ENCODE results near the gene PCOLCE2.
"Not testable (repeated sequence)": the region's sequence is repeated elsewhere in the genome, so short reads cannot be mapped to it uniquely, and the experiment has no call there.

PCOLCE2 gene

DNA sequence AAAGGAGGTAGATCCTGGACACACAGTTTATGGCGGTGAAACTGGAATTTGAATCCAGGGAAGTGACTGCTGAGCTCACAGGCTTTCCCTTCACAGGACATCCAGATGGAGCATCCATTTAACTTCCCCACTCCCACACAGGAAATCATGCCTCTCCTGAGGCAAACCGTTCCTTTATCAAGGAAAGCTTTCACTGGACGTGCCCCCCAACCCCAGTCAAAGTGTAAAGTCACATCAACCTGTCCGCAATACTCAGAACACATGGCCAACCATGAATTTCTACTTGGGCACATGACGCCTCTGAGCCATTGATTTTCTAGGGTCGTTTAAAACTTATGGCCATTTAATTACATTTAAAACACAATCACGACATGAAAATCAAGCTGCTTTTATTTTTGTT, 2.9 kb downstream of the PCOLCE2 start:
- Histone ChIP-seq H3K4me3 (ENCODE audit: low read length) (no peak overlapping the region), H4K20me1 (ENCODE audit: control insufficient read depth, insufficient read depth, low read depth, low read length) (no peaks in the 10 kb centered on the region), H3K9me2 (replicated peaks; ENCODE audit: control insufficient read depth, low read length) (no peaks in the 10 kb centered on the region), H3K36me3 (ENCODE audit: control insufficient read depth, low read length) (no peaks in the 10 kb centered on the region), H3K79me2 (ENCODE audit: control insufficient read depth, low read length) (no peaks in the 10 kb centered on the region), H3K9me3 (ENCODE audit: control insufficient read depth, insufficient read depth, low read length) (no peaks in the 10 kb centered on the region), H3F3A (ENCODE audit: control insufficient read depth, insufficient read depth) (no peaks in the 10 kb centered on the region), H3K4me1 (ENCODE audit: control insufficient read depth, low read length) (no peaks in the 10 kb centered on the region), H3K4me2 (ENCODE audit: low read length) (no peak overlapping the region), H3K27ac (ENCODE audit: low read depth, low read length) (no peak overlapping the region), H3K27me3 (ENCODE audit: control insufficient read depth, low read length) (no peaks in the 10 kb centered on the region)
- TF ChIP-seq CTCF (IDR thresholded peaks at IDR 0.05; ENCODE audit: low read depth, low read length, poor library complexity, severe bottlenecking) (no peak), EZH2phosphoT487 (IDR thresholded peaks at IDR 0.05; ENCODE audit: borderline replicate concordance, low read length) (no peak)

DNA sequence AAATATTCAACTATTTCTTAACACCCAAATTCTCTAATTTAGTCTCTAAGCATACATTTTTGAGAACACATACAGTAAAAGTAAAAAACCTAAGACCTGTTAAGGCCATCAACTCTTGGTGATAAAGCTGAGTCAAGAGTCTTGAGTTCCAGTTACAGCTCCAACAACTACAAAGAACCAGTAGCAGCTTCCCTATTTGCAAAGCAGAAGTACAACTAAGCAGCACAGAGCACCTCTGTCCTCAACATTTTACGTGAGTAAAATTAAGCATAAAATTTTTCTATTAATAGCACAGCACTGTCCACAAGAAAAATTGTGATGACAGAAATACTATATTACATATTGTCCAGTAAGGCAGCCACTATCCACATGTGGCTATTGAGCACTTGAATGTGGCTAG, 4.4 kb downstream of the PCOLCE2 start:
- H3K4me1 ChIP-seq (ENCODE audit: control insufficient read depth, low read length), result no peaks in the 10 kb centered on the region
- no peaks in the 10 kb centered on the region for H3K79me2 ChIP-seq (ENCODE audit: control insufficient read depth, low read length)
- no peaks in the 10 kb centered on the region for H3F3A ChIP-seq (ENCODE audit: control insufficient read depth, insufficient read depth)
- H3K9me2 ChIP-seq (replicated peaks; ENCODE audit: control insufficient read depth, low read length), result no peaks in the 10 kb centered on the region
- no peaks in the 10 kb centered on the region for H4K20me1 ChIP-seq (ENCODE audit: control insufficient read depth, insufficient read depth, low read depth, low read length)
- no peak overlapping the region for H3K27ac ChIP-seq (ENCODE audit: low read depth, low read length)
- no peak overlapping the region for H3K4me3 ChIP-seq (ENCODE audit: low read length)
- no peak for TF ChIP-seq EZH2phosphoT487 (IDR thresholded peaks at IDR 0.05; ENCODE audit: borderline replicate concordance, low read length)
- no peak for TF ChIP-seq CTCF (IDR thresholded peaks at IDR 0.05; ENCODE audit: low read depth, low read length, poor library complexity, severe bottlenecking)
- no peaks in the 10 kb centered on the region for H3K27me3 ChIP-seq (ENCODE audit: control insufficient read depth, low read length)
- H3K4me2 ChIP-seq (ENCODE audit: low read length), result no peak overlapping the region
- H3K36me3 ChIP-seq (ENCODE audit: control insufficient read depth, low read length), result no peaks in the 10 kb centered on the region
- no peaks in the 10 kb centered on the region for H3K9me3 ChIP-seq (ENCODE audit: control insufficient read depth, insufficient read depth, low read length)

DNA sequence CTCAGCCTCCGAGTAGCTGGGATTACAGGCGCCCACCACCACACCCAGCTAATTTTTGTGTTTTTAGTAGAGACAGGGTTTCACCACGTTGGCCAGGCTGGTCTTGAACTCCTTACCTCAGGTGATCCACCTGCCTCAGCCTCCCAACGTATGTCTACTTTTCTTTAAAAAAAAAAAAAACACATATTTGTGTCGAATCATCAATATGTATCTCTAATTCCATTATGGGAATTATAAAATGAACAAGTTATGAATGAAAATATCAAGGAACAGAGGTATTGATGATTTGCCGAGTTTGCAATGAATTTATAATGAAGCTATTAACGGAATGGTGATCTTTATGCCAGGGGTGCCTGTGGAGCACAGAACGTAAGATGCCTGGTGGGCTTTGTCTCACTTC, 5.3 kb downstream of the PCOLCE2 start:
- not testable (repeated sequence) for H3K4me2 ChIP-seq (ENCODE audit: low read length); H3K27ac ChIP-seq (ENCODE audit: low read depth, low read length); H3K36me3 ChIP-seq (ENCODE audit: control insufficient read depth, low read length); H3K79me2 ChIP-seq (ENCODE audit: control insufficient read depth, low read length); H3K9me3 ChIP-seq (ENCODE audit: control insufficient read depth, insufficient read depth, low read length); H3F3A ChIP-seq (ENCODE audit: control insufficient read depth, insufficient read depth); H3K9me2 ChIP-seq (replicated peaks; ENCODE audit: control insufficient read depth, low read length); H3K4me3 ChIP-seq (ENCODE audit: low read length); H3K27me3 ChIP-seq (ENCODE audit: control insufficient read depth, low read length); H4K20me1 ChIP-seq (ENCODE audit: control insufficient read depth, insufficient read depth, low read depth, low read length); H3K4me1 ChIP-seq (ENCODE audit: control insufficient read depth, low read length)

DNA sequence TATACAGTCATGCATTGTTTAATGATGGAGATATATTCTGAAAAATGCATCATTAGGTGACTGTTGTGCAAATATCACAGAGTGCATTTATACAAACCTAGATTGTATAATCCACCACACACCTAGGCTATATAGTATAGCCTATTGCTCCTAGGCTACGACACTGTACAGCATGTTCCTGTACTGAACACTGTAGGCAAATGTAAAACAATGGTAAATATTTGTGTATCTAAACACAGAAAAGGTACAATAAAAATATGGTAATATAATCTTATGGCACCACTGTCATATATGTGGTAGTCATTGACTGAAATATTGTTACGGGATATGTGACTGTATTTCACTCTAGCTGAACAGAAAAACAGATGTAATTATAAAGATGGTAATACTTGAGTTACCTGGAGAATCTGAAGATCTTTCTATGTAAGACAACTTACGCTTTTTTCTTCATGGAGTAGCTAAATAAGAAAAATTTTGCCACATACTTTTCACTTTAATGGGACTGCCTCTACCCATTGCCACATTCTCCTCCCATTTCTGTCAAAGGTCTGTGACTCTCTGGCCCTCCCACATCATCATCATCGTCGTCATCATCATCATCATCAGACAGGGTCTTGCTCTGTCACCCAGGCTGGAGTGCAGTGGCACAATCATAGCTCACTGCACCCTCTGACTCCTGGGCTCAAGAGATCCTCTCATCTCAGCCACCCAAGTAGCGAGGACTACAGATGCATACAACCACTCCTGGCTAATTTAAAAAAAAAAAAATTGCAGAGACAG, 7.2 kb downstream of the PCOLCE2 start:
- no peaks in the 10 kb centered on the region for H3K9me3 ChIP-seq (ENCODE audit: control insufficient read depth, insufficient read depth, low read length)
- H3K36me3 ChIP-seq (ENCODE audit: control insufficient read depth, low read length), result no peaks in the 10 kb centered on the region
- no peaks in the 10 kb centered on the region for H3K9me2 ChIP-seq (replicated peaks; ENCODE audit: control insufficient read depth, low read length)
- H3F3A ChIP-seq (ENCODE audit: control insufficient read depth, insufficient read depth), result no peaks in the 10 kb centered on the region
- no peaks in the 10 kb centered on the region for H3K79me2 ChIP-seq (ENCODE audit: control insufficient read depth, low read length)
- H3K4me2 ChIP-seq (ENCODE audit: low read length), result no peak overlapping the region
- H3K4me1 ChIP-seq (ENCODE audit: control insufficient read depth, low read length), result no peaks in the 10 kb centered on the region
- no peaks in the 10 kb centered on the region for H3K27me3 ChIP-seq (ENCODE audit: control insufficient read depth, low read length)
- no peaks in the 10 kb centered on the region for H4K20me1 ChIP-seq (ENCODE audit: control insufficient read depth, insufficient read depth, low read depth, low read length)
- no peak overlapping the region for H3K27ac ChIP-seq (ENCODE audit: low read depth, low read length)
- TF ChIP-seq EZH2phosphoT487 (IDR thresholded peaks at IDR 0.05; ENCODE audit: borderline replicate concordance, low read length) (no peak), CTCF (IDR thresholded peaks at IDR 0.05; ENCODE audit: low read depth, low read length, poor library complexity, severe bottlenecking) (no peak)
- no peak overlapping the region for H3K4me3 ChIP-seq (ENCODE audit: low read length)
